SH-SY5Y (cell line): Measurements from ENCODE around the gene PARD3.

ENCODE experiments used
- GATA2 ChIP-seq: IDR thresholded peaks from 2 replicates; pipeline ENCODE4 v1.6.1; 2011; ENCODE audit warnings: mild to moderate bottlenecking, low read depth, low read length
- GATA3 ChIP-seq: IDR thresholded peaks from 2 replicates; pipeline ENCODE4 v1.6.1; 2011; ENCODE audit warnings: low read depth, mild to moderate bottlenecking, low read length, moderate library complexity

The PARD3 gene

GRCh38 chr10:34540492-34540891 is 274.6 kb downstream of the PARD3 start:
- TF ChIP-seq GATA3 (no peak), GATA2 (no peak)

DNA sequence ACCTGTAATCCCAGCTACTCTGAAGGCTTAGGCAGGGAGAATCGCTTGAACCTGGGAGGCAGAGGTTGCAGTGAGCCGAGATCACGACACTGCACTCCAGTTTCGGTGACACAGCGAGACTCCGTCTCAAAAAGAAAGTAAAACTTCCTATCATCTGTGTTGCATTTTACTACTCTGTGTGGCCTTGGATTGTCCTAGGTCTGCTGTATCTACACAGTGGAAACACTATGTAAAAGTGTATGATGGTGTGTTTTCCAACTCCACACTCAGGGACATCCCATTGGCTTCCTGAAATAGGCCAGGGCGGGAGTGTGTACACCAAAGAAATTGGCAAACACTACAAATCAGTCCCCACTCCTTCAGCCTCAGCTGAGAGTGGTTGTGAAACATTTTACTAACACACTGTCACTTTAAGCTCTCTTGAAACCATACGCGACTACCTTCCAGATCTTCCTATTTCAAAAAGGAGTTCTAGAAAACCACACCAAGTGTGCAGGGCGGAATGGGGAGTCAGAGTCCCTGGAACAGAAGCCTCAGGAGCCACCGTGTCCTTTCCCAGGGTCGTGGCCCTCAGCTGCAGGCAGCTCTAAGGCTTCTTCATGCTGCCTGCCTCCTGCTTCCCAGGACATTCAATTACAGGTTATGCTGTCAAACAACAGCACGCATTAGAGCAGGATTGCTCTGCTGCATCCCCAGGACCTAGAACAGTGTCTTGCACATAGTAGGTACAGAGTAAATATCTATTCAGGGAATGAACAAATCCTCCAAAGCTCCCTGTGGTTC is 275.4 kb downstream of the PARD3 start:
- TF ChIP-seq GATA3 = no peak
- TF ChIP-seq GATA2 = no peak

DNA sequence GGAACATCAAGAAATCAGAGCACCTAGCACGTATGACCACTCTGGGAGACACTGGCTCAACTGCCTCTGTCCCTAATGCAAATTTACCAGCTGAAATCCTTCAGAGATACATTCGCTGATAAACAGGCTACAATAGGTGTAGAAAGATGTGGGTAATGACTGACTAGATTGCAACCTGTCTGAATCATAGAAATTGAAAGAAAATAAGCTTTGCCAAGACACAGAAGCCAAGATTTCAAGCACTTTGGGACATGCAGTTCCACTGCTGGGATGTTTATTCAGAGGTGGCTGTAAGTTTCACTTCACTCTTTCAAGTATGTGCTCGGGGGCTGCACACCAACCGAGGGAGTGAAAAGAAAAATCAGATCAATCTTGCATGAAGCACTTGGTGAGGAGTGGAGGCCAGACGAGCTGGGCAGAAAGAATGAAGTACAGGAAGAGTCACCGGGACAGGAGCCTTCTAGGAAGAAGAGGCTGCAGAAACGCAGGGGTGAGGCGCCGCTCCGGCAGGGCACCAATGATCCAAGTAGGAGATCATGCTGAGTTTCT is 276.7 kb downstream of the PARD3 start:
- no peak for TF ChIP-seq GATA2
- TF ChIP-seq GATA3 = no peak

- TF ChIP-seq GATA2 = no peak
- no peak for TF ChIP-seq GATA3
Measured at GRCh38 chr10:34537629-34538231, 277.4 kb downstream of the PARD3 start.

DNA sequence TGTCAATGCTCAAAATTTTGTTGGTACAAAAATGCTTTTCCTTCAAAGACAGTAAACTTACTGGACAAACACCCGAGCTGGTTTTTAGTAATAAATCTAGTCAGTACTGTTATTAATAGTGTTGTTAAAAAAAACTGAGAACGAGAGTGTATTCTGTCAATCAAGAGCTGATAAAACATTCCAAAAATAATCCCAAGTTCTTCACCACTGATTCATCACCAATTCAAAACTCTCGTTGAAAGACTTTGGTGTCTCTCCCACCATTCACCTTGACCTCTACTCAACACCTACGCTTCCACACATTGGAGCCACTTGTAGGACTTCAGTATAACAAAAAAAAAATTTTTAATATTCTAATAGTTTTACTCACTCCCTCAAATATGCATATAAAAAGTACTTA is 279.2 kb downstream of the PARD3 start:
- TF ChIP-seq GATA2 (no peak), GATA3 (no peak)

DNA sequence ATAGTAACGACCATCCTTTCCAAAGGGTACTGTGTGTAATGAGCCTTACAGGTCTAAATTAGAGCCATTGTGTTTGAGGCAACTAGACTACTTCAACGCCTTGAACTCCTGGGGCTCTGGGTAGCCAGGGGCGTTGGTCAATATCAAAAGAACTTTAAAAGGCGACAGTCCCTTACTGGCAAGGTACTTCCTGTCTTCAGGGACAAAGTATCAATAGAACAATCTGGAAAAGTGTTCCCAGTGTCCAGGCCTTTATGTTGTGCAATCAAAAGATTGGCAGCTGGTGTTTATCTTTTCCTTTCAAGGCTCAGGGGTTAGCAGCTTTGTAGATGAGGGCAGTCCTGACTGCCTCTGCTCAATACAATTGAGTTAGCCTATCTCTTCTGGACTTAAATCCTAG is 284.3 kb downstream of the PARD3 start:
- TF ChIP-seq GATA3 = no peak
- TF ChIP-seq GATA2 = no peak

GRCh38 chr10:34528320-34528719 is 286.8 kb downstream of the PARD3 start:
- TF ChIP-seq GATA3 (no peak), GATA2 (no peak)

- no peak for TF ChIP-seq GATA3
- no peak for TF ChIP-seq GATA2
Measured at GRCh38 chr10:34526758-34527730, 288.1 kb downstream of the PARD3 start.

DNA sequence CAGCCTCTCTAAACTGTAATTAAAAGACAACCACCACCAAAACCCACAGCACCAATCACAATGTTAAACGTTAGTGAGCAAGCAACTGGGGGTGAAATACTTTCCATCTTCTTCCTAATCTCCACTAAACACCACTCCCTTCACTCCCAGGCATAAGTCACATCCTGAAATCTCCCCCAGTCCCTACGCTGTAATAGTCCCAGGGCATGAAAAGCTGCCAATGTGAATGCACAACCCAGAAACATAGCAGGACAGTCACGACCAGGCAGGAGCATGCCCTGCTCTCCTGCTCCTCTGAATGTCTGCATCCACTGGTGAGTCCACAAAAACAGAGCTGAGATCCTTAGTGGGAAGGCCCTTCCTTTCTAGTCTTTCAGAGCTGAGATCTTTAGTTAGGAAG is 288.9 kb downstream of the PARD3 start:
- TF ChIP-seq GATA3 (no peak), GATA2 (no peak)

- TF ChIP-seq GATA3 (no peak), GATA2 (no peak)
Measured at GRCh38 chr10:34524369-34525091, 290.6 kb downstream of the PARD3 start.

- no peak for TF ChIP-seq GATA3
- TF ChIP-seq GATA2 = no peak
Measured at GRCh38 chr10:34523017-34523767, 291.9 kb downstream of the PARD3 start.

GRCh38 chr10:34522546-34522945 is 292.6 kb downstream of the PARD3 start:
- no peak for TF ChIP-seq GATA2
- TF ChIP-seq GATA3 = no peak

DNA sequence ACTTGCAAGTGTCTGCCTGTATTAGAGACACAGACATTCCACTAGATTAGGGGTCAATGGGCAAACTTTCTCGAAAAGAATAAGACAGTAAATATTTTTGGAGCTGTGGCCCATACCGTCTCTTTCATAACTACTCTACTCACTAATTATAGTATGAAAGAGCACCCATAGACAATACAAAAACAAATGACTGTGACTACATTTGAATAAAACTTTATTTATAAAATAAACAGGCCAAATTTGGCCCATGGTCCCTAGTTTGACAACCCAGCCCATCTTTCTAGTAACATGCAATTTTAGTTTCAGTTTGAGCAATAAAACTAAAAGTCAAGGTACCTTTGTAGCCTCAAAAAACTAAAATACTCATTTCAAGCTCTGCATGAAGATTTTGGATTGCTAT is 294.6 kb downstream of the PARD3 start:
- no peak for TF ChIP-seq GATA3
- TF ChIP-seq GATA2 = no peak
